Lower lobe of right lung (tissue), 2 donors: Measurements from ENCODE around the gene PDLIM1. TPM values are rescaled to one million over a fixed set of nuclear protein-coding genes. Genes with fewer than 3 reads are reported as not detected.
"Not testable (repeated sequence)": the region's sequence is repeated elsewhere in the genome, so short reads cannot be mapped to it uniquely, and the experiment has no call there.

ENCODE experiments used
- ATAC-seq, 2 donors: fragments of 200-7000 bp; cut with Tn5 transposase; one replicate each; pipeline ENCODE4 v1.9.1; 2020 to 2022; ENCODE audit warnings: mild to moderate bottlenecking in 2 of 2, moderate library complexity in 2 of 2
- DNase-seq: peaks from one replicate; pipeline ENCODE4 v3.0.0-alpha.2; 2020
- H3K27ac ChIP-seq: fragments of 200-600 bp; one replicate; pipeline ENCODE4 v1.8.0; 2022
- H3K27me3 ChIP-seq: fragments of 200-600 bp; one replicate; pipeline ENCODE4 v1.8.0; 2022; ENCODE audit warnings: low read depth
- H3K36me3 ChIP-seq: fragments of 200-600 bp; one replicate; pipeline ENCODE4 v1.8.0; 2022; ENCODE audit warnings: mild to moderate bottlenecking
- H3K4me1 ChIP-seq: fragments of 200-600 bp; one replicate; pipeline ENCODE4 v1.8.0; 2022
- H3K4me3 ChIP-seq: fragments of 200-600 bp; one replicate; pipeline ENCODE4 v1.8.0; 2022; ENCODE audit warnings: mild to moderate bottlenecking
- H3K9me3 ChIP-seq: fragments of 200-600 bp; one replicate; pipeline ENCODE4 v1.8.0; 2022
- intact Hi-C: fragments of 100-400 bp; cut with DNase I; formaldehyde crosslinking; loops from one replicate; pipeline ENCODE4 v1.11.0; 2022
- total RNA-seq: library from RNA; stranded (reverse); fragmentation: NEBNext Ultra II Directional; extraction: Animal tissue kit (Norgen Biotek cat#: 25700); gene quantifications from one replicate; pipeline ENCODE4 v1.2.1, GENCODE V29; 2021
- TF ChIP-seq, protein P1 (sequence below): fragments of 200-600 bp; IDR thresholded peaks from one replicate; pipeline ENCODE4 v1.8.0; 2022; ENCODE audit warnings: antibody characterized with exemption, mild to moderate bottlenecking
- donor health status: DM: no; HTN: yes; CAD: no; lungs with severe emphysema.

Gene PDLIM1
- total RNA-seq, 1 donor from 2014 or later: 178 TPM

DNA sequence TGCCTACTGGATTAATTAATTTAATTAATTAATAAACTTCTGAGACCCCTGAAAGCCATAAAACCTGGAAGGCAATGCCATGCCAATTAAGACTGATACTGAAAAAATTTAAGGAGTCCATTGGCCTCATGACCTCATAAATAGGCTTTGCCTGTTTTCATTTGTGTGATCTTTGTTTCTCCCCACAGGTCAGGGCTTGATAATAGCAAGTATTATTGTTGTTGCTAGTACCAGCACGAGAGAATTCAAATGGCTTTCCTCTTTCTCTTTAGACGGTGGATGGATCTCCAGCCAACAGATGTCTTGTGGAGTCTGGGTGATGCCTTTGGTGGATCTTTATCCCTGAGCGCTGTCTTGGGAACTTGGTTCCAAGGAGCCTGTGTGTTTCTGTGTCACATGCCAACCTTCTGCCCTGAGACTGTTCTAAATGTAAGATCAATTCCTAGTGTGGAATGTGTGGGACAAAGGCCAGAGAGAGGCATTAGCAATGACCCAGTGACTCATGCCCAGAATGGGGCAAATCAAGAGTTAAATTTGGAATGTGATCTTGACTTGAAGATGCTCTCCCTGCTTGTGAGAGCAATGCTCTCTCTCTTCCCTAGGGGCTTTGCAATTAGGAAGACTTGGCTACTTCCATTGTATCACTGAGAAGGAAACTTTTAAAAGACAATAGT is 79.1 kb downstream of the PDLIM1 start:
- H3K27me3 ChIP-seq: no peaks in the 10 kb centered on the region
- no peak overlapping the region for H3K4me3 ChIP-seq
- no peak for ATAC-seq
- DNase-seq: no peak
- no peaks in the 10 kb centered on the region for H3K9me3 ChIP-seq
- no peaks in the 10 kb centered on the region for H3K36me3 ChIP-seq
- TF ChIP-seq, protein P1, sequence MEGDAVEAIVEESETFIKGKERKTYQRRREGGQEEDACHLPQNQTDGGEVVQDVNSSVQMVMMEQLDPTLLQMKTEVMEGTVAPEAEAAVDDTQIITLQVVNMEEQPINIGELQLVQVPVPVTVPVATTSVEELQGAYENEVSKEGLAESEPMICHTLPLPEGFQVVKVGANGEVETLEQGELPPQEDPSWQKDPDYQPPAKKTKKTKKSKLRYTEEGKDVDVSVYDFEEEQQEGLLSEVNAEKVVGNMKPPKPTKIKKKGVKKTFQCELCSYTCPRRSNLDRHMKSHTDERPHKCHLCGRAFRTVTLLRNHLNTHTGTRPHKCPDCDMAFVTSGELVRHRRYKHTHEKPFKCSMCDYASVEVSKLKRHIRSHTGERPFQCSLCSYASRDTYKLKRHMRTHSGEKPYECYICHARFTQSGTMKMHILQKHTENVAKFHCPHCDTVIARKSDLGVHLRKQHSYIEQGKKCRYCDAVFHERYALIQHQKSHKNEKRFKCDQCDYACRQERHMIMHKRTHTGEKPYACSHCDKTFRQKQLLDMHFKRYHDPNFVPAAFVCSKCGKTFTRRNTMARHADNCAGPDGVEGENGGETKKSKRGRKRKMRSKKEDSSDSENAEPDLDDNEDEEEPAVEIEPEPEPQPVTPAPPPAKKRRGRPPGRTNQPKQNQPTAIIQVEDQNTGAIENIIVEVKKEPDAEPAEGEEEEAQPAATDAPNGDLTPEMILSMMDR: no peak
- no peak overlapping the region for H3K27ac ChIP-seq
- intact Hi-C loops: no loop called here
- H3K4me1 ChIP-seq: no peaks in the 10 kb centered on the region

GRCh38 chr10:95209509-95210127 is 81.2 kb downstream of the PDLIM1 start:
- H3K27me3 ChIP-seq: no peaks in the 10 kb centered on the region
- no peak for ATAC-seq
- TF ChIP-seq, protein P1: no peak
- no peak overlapping the region for H3K4me3 ChIP-seq
- no peaks in the 10 kb centered on the region for H3K36me3 ChIP-seq
- DNase-seq: no peak
- H3K27ac ChIP-seq: no peak overlapping the region
- intact Hi-C loops: no loop called here
- no peaks in the 10 kb centered on the region for H3K4me1 ChIP-seq
- no peaks in the 10 kb centered on the region for H3K9me3 ChIP-seq

- Histone ChIP-seq H3K4me1 (no peaks in the 10 kb centered on the region), H3K4me3 (no peak overlapping the region), H3K27ac (no peak overlapping the region), H3K9me3 (no peaks in the 10 kb centered on the region), H3K36me3 (no peaks in the 10 kb centered on the region), H3K27me3 (no peaks in the 10 kb centered on the region)
- DNase-seq: no peak
- TF ChIP-seq, protein P1: peak; percentile 31
- no peak for ATAC-seq
- intact Hi-C loops: no loop called here
Measured at GRCh38 chr10:95208702-95209391, 82.0 kb downstream of the PDLIM1 start.

- H3K27ac ChIP-seq, intact Hi-C loops, ATAC-seq, H3K27me3 ChIP-seq, H3K4me1 ChIP-seq, H3K4me3 ChIP-seq, H3K36me3 ChIP-seq, DNase-seq, H3K9me3 ChIP-seq: not testable (repeated sequence)
Measured at GRCh38 chr10:95202865-95203264, 87.9 kb downstream of the PDLIM1 start.

GRCh38 chr10:95201736-95202135 is 89.1 kb downstream of the PDLIM1 start:
- H3K9me3 ChIP-seq: no peaks in the 10 kb centered on the region
- H3K36me3 ChIP-seq: no peaks in the 10 kb centered on the region
- no peaks in the 10 kb centered on the region for H3K27me3 ChIP-seq
- TF ChIP-seq, protein P1: no peak
- no peak overlapping the region for H3K4me3 ChIP-seq
- no peaks in the 10 kb centered on the region for H3K4me1 ChIP-seq
- ATAC-seq (peak in 1 of 2 donors; percentile 35), DNase-seq (no peak)
- intact Hi-C loops: no loop called here
- no peak overlapping the region for H3K27ac ChIP-seq

DNA sequence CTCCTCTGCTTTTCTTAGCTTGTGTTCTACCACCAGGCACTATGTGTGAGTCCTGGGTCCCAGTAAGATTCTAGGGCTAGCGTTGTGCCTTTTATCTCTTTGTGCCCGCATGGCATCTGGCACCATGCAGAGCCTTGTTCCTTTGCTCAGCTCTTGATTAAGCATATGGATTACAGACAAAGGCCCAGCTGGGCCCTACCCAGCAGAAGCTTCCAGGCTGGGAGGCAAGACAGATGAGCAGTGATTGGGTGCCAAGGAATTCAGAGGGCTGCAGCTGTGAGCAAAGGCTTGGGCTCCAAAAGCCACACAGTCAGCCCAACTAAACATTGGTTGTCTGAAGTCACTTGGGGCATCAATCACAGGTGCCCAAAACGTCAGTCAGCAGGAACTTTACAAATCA is 94.8 kb downstream of the PDLIM1 start:
- TF ChIP-seq, protein P1: no peak
- no peak overlapping the region for H3K27ac ChIP-seq
- no peak for DNase-seq
- no peak for ATAC-seq
- H3K4me1 ChIP-seq: no peaks in the 10 kb centered on the region
- H3K36me3 ChIP-seq: no peaks in the 10 kb centered on the region
- H3K4me3 ChIP-seq: no peak overlapping the region
- no peaks in the 10 kb centered on the region for H3K9me3 ChIP-seq
- intact Hi-C loops: no loop called here
- no peaks in the 10 kb centered on the region for H3K27me3 ChIP-seq
